SK-N-SH treated with all-trans-retinoic acid at 6 μM for 48 hours (cell line): Measurements from ENCODE around the gene SLC25A33.

Experiments used
- ATAC-seq: fragments of 200-7000 bp; cut with Tn5 transposase; 3 replicates; pipeline ENCODE4 v1.9.1; 2020; ENCODE audit warnings: mild to moderate bottlenecking, moderate library complexity
- CSRNP3 ChIP-seq: fragments of 250-450 bp; sonication (Bioruptor Pico); IDR thresholded peaks from 2 replicates; pipeline ENCODE4 v1.5.1; 2021; ENCODE audit warnings: mild to moderate bottlenecking, moderate library complexity
- ESRRG ChIP-seq: fragments of 250-450 bp; sonication (Bioruptor Pico); IDR thresholded peaks from 2 replicates; pipeline ENCODE4 v1.6.1; 2021; ENCODE audit warnings: mild to moderate bottlenecking
- GLIS3 ChIP-seq: fragments of 250-450 bp; sonication (Bioruptor Pico); IDR thresholded peaks from 2 replicates; pipeline ENCODE4 v1.5.0; 2020; ENCODE audit warnings: mild to moderate bottlenecking, moderate library complexity
- ISL1 ChIP-seq: fragments of 250-450 bp; sonication (Bioruptor Pico); IDR thresholded peaks from 2 replicates; pipeline ENCODE4 v2.1.2; 2022; ENCODE audit warnings: mild to moderate bottlenecking, moderate library complexity
- OSR1 ChIP-seq: fragments of 250-450 bp; sonication (Bioruptor Pico); IDR thresholded peaks from 2 replicates; pipeline ENCODE4 v1.8.0; 2022; ENCODE audit warnings: moderate library complexity, mild to moderate bottlenecking, inconsistent platforms
- POU6F1 ChIP-seq: fragments of 250-450 bp; sonication (Bioruptor Pico); IDR thresholded peaks from 2 replicates; pipeline ENCODE4 v1.8.0; 2021; ENCODE audit warnings: low read depth, mild to moderate bottlenecking, moderate library complexity, borderline replicate concordance
- TCF4 ChIP-seq: fragments of 250-450 bp; sonication (Bioruptor Pico); IDR thresholded peaks from 2 replicates; pipeline ENCODE4 v1.8.0; 2021; ENCODE audit warnings: mild to moderate bottlenecking, moderate library complexity, borderline replicate concordance
- TOX ChIP-seq: fragments of 250-450 bp; sonication (Bioruptor Pico); IDR thresholded peaks from 2 replicates; pipeline ENCODE4 v1.8.0; 2021; ENCODE audit warnings: mild to moderate bottlenecking, moderate library complexity, borderline replicate concordance
- TSHZ2 ChIP-seq: fragments of 250-450 bp; sonication (Bioruptor Pico); IDR thresholded peaks from 2 replicates; pipeline ENCODE4 v1.5.0; 2020; ENCODE audit warnings: mild to moderate bottlenecking, moderate library complexity
- ZC3H10 ChIP-seq: fragments of 250-450 bp; sonication (Bioruptor Pico); IDR thresholded peaks from 2 replicates; pipeline ENCODE4 v1.5.1; 2021; ENCODE audit warnings: mild to moderate bottlenecking, moderate library complexity
- ZFP3 ChIP-seq: fragments of 250-450 bp; sonication (Bioruptor Pico); IDR thresholded peaks from 2 replicates; pipeline ENCODE4 v1.5.0; 2020; ENCODE audit warnings: mild to moderate bottlenecking, moderate library complexity
- ZNF70 ChIP-seq: fragments of 450-650 bp; formaldehyde crosslinking; IDR thresholded peaks from 2 replicates; pipeline ENCODE4 v1.5.0; 2020; ENCODE audit warnings: mild to moderate bottlenecking, moderate library complexity
- ZNF8 ChIP-seq: fragments of 450-650 bp; formaldehyde crosslinking; IDR thresholded peaks from 2 replicates; pipeline ENCODE4 v1.5.0; 2020; ENCODE audit warnings: mild to moderate bottlenecking, moderate library complexity

SLC25A33 gene

GRCh38 chr1:9615316-9616063 is 76.2 kb downstream of the SLC25A33 start:
- no peak for TF ChIP-seq POU6F1 (CRISPR knock-in tag)
- no peak for TF ChIP-seq TSHZ2 (CRISPR knock-in tag)
- no peak for TF ChIP-seq ZNF70 (CRISPR knock-in tag)
- ATAC-seq, result peak; percentile 80

- ATAC-seq, result no peak; the same call in 2 of the 3 replicates
- TF ChIP-seq TSHZ2 (CRISPR knock-in tag), result no peak
- TF ChIP-seq ESRRG (CRISPR knock-in tag), result no peak
- TF ChIP-seq CSRNP3, result no peak
- TF ChIP-seq OSR1 (CRISPR knock-in tag), result no peak
- no peak for TF ChIP-seq ZNF70 (CRISPR knock-in tag)
- TF ChIP-seq ZC3H10 (CRISPR knock-in tag), result no peak
- no peak for TF ChIP-seq ZNF8
- no peak for TF ChIP-seq ISL1 (CRISPR knock-in tag)
- no peak for TF ChIP-seq POU6F1 (CRISPR knock-in tag)
- TF ChIP-seq GLIS3 (CRISPR knock-in tag), result no peak
- TF ChIP-seq TCF4 (CRISPR knock-in tag), result no peak
Measured at GRCh38 chr1:9618909-9619679, 79.8 kb downstream of the SLC25A33 start.

- ATAC-seq, result no peak
- TF ChIP-seq TOX (CRISPR knock-in tag) (no peak), TSHZ2 (CRISPR knock-in tag) (no peak), ZC3H10 (CRISPR knock-in tag) (no peak), ZFP3 (CRISPR knock-in tag) (no peak)
Measured at GRCh38 chr1:9621032-9621431, 81.8 kb downstream of the SLC25A33 start.
